K562 (cell line): Measurements from ENCODE around the gene DNAH10. TPM values are rescaled to one million over a fixed set of nuclear protein-coding genes. Genes with fewer than 3 reads are reported as not detected.

Experiments used
- CC2D1A ChIP-seq: fragments of 450-650 bp; IDR thresholded peaks from 2 replicates; pipeline ENCODE4 v1.6.1; 2017; ENCODE audit warnings: mild to moderate bottlenecking
- CXXC5 ChIP-seq: fragments of 250-450 bp; sonication (Bioruptor Pico); IDR thresholded peaks from 2 replicates; pipeline ENCODE4 v1.8.0; 2022; ENCODE audit warnings: inconsistent platforms, mild to moderate bottlenecking, moderate library complexity
- DPF2 ChIP-seq: fragments of 450-650 bp; IDR thresholded peaks from 2 replicates; pipeline ENCODE4 v1.6.1; 2016
- E2F6 ChIP-seq, 2 experiments: IDR thresholded peaks; 2 replicates each; pipeline ENCODE4 v1.6.1; 2011; ENCODE audit warnings: borderline replicate concordance in 1 of 2, control low read depth in 1 of 2, low read depth in 1 of 2, low read length in 1 of 2, mild to moderate bottlenecking in 1 of 2, mixed read lengths in 1 of 2, moderate library complexity in 1 of 2; ENCODE audit not compliant: insufficient read depth in 1 of 2, insufficient read length in 1 of 2, poor library complexity in 1 of 2, severe bottlenecking in 1 of 2; ENCODE audit errors: extremely low read depth in 1 of 2
- HDAC1 ChIP-seq, 2 experiments: fragments of 450-650 bp; IDR thresholded peaks; 2 replicates each; pipeline ENCODE4 v1.6.1; 2016 to 2017; ENCODE audit warnings: inconsistent platforms in 1 of 2, mild to moderate bottlenecking in 1 of 2, moderate library complexity in 1 of 2
- HMGN3 ChIP-seq: IDR thresholded peaks from 2 replicates; pipeline ENCODE4 v1.6.1; 2011; ENCODE audit warnings: borderline replicate concordance, low read depth, mild to moderate bottlenecking, mixed read lengths, low read length; ENCODE audit not compliant: insufficient read length; ENCODE audit errors: extremely low read depth
- MLLT1 ChIP-seq, 2 experiments: fragments of 450-650 bp; IDR thresholded peaks; 2 replicates each; pipeline ENCODE4 v1.6.1; 2016
- MYBL2 ChIP-seq, 2 experiments: fragments of 450-650 bp in 1 of 2; sonication (generic) in 1 of 2; formaldehyde crosslinking in 1 of 2; IDR thresholded peaks; 2 replicates each; pipeline versions ENCODE4 v1.6.1 to v1.8.1; 2017 to 2022; ENCODE audit warnings: borderline replicate concordance in 1 of 2, inconsistent platforms in 1 of 2, low read depth in 1 of 2, mild to moderate bottlenecking in 1 of 2, missing genetic modification reagents in 1 of 2, moderate library complexity in 1 of 2
- POLR2G ChIP-seq: fragments of 200-400 bp; formaldehyde crosslinking; IDR thresholded peaks from 2 replicates; pipeline ENCODE4 v1.6.1; 2017; ENCODE audit warnings: low read depth, mild to moderate bottlenecking, antibody characterized with exemption, low read length, moderate library complexity
- RAD21 ChIP-seq, 2 experiments: fragments of 250-450 bp in 1 of 2; fragments of 450-650 bp in 1 of 2; sonication (Bioruptor Pico) in 1 of 2; formaldehyde crosslinking in 1 of 2; IDR thresholded peaks in 1 of 2; conservative IDR thresholded peaks in 1 of 2; 2 replicates each; pipeline versions ENCODE4 v1.4.0 to v1.8.0; 2020 to 2022; ENCODE audit warnings: mild to moderate bottlenecking in 2 of 2, moderate library complexity in 1 of 2
- RB1 ChIP-seq: fragments of 450-650 bp; IDR thresholded peaks from 2 replicates; pipeline ENCODE4 v1.6.1; 2017; ENCODE audit warnings: low read depth, mild to moderate bottlenecking
- RBFOX2 ChIP-seq: fragments of 200-400 bp; formaldehyde crosslinking; IDR thresholded peaks from 2 replicates; pipeline ENCODE4 v1.6.1; 2017; ENCODE audit warnings: low read depth, mild to moderate bottlenecking, low read length, moderate library complexity
- SMARCA4 ChIP-seq: fragments of 450-650 bp; IDR thresholded peaks from 2 replicates; pipeline ENCODE4 v1.6.1; 2016
- SOX6 ChIP-seq: fragments of 450-650 bp; IDR thresholded peaks from 2 replicates; pipeline ENCODE4 v1.6.1; 2014; ENCODE audit warnings: mild to moderate bottlenecking
- TCF3 ChIP-seq: sonication (generic); formaldehyde crosslinking; IDR thresholded peaks from 2 replicates; pipeline ENCODE4 v1.4.0; 2020; ENCODE audit warnings: mild to moderate bottlenecking, missing genetic modification reagents
- ZBTB34 ChIP-seq: fragments of 250-450 bp; sonication (Bioruptor Pico); IDR thresholded peaks from 2 replicates; pipeline ENCODE4 v1.8.0; 2021; ENCODE audit warnings: mild to moderate bottlenecking, moderate library complexity
- ZBTB7A ChIP-seq: IDR thresholded peaks from 2 replicates; pipeline ENCODE4 v1.6.1; 2011; ENCODE audit warnings: low read depth, mild to moderate bottlenecking, low read length, moderate library complexity, borderline replicate concordance; ENCODE audit not compliant: control insufficient read depth
- ZFX ChIP-seq: sonication (generic); formaldehyde crosslinking; IDR thresholded peaks from 2 replicates; pipeline ENCODE4 v1.8.0; 2022; ENCODE audit warnings: mild to moderate bottlenecking, missing genetic modification reagents, moderate library complexity
- ZNF174 ChIP-seq: fragments of 250-450 bp; sonication (Bioruptor Pico); IDR thresholded peaks from 2 replicates; pipeline ENCODE4 v1.4.0; 2020; ENCODE audit warnings: mild to moderate bottlenecking
- ZNF655 ChIP-seq: fragments of 250-450 bp; sonication (Bioruptor Pico); IDR thresholded peaks from 2 replicates; pipeline ENCODE4 v1.5.0; 2021
- ZNF699 ChIP-seq: fragments of 250-450 bp; sonication (Bioruptor Pico); IDR thresholded peaks from 2 replicates; pipeline ENCODE4 v1.8.0; 2021; ENCODE audit warnings: mild to moderate bottlenecking, moderate library complexity; ENCODE audit not compliant: insufficient replicate concordance
- polyA plus RNA-seq, 8 experiments: library from polyadenylated mRNA; depleted of rRNA in 4 of 8; stranded (reverse) in 5 of 8; unstranded in 3 of 8; fragments of >200 nt; fragmentation: Nextera tagmentation in 2 of 8; fragmentation: Illumina TruSeq in 1 of 8; extraction: Ambion mirVana in 2 of 8; extraction: Trizol in 1 of 8; gene quantifications; 2 replicates each; pipeline versions ENCODE4 v1.2.1 to v1.2.3, GENCODE V29; 2011 to 2014; ENCODE audit warnings: inconsistent platforms in 1 of 8, missing spikeins in 1 of 8
- total RNA-seq, 7 experiments: library from RNA; depleted of rRNA in 6 of 7; stranded (reverse); fragments of >200 nt in 6 of 7; fragmentation: Illumina TruSeq in 2 of 7; extraction: Trizol in 2 of 7; gene quantifications; 2 replicates each; pipeline versions ENCODE4 v1.2.1 to v1.2.3, GENCODE V29; 2011 to 2021; ENCODE audit warnings: low replicate concordance in 1 of 7

Gene DNAH10
- total and polyA plus RNA-seq, 9 of the 15 experiments (the other 6 are each of a cell fraction or from before 2014, with no cell fraction given) = 0.01 to 0.06 (median 0.04) TPM; not detected in 1

GRCh38 chr12:123973552-123974341, 211.6 kb downstream of the DNAH10 start (continued):
- TF ChIP-seq ZFX (CRISPR knock-in tag) = peak; percentile 35
- TF ChIP-seq SMARCA4 = peak; percentile 49; the same call in 1 of the 2 replicates
- TF ChIP-seq ZNF174 (CRISPR knock-in tag) = no peak
- peak in 1 of 2 experiments; percentile 42; a peak in 1 of 4 replicates for TF ChIP-seq HDAC1 (IDR thresholded peaks at IDR 0.05)
- TF ChIP-seq ZBTB7A = peak; percentile 69; the same call in 1 of the 2 replicates
- no peak for TF ChIP-seq ZBTB34 (CRISPR knock-in tag)
- TF ChIP-seq MLLT1 (IDR thresholded peaks at IDR 0.05) = peak in 1 of 2 experiments; percentile 48; a peak in 1 of 4 replicates
- TF ChIP-seq MYBL2 (IDR thresholded peaks at IDR 0.05; ENCODE audit: low read depth) = no peak
- no peak for TF ChIP-seq MYBL2 (CRISPR knock-in tag; IDR thresholded peaks at IDR 0.05; ENCODE audit: borderline replicate concordance)
- peak; percentile 38; the same call in 1 of the 2 replicates for TF ChIP-seq CXXC5 (CRISPR knock-in tag)
- TF ChIP-seq RAD21 (CRISPR knock-in tag; conservative IDR thresholded peaks at IDR 0.05 in 1 of 2, IDR thresholded peaks at IDR 0.05 in 1 of 2) = peak in 1 of 2 experiments; percentile 18; a peak in 1 of 4 replicates
- peak; percentile 75 for TF ChIP-seq SOX6
- peak; percentile 48; the same call in 1 of the 2 replicates for TF ChIP-seq POLR2G
- 0 out of 2 replicates have a peak, but pooled peaks have one; percentile 18 for TF ChIP-seq CC2D1A
- TF ChIP-seq RBFOX2 = peak; percentile 63
- TF ChIP-seq DPF2 = no peak
- 0 out of 2 replicates have a peak, but pooled peaks have one; percentile 51 for TF ChIP-seq RB1
- no peak for TF ChIP-seq ZNF655 (CRISPR knock-in tag)
- peak in 1 of 2 experiments; percentile 16 for TF ChIP-seq E2F6 (IDR thresholded peaks at IDR 0.05; ENCODE audit: borderline replicate concordance in 1 of 2, extremely low read depth in 1 of 2, insufficient read depth in 1 of 2, insufficient read length in 1 of 2, low read depth in 1 of 2, low read length in 1 of 2, poor library complexity in 1 of 2, severe bottlenecking in 1 of 2)
- TF ChIP-seq ZNF699 (CRISPR knock-in tag) = no peak
- TF ChIP-seq TCF3 = no peak
- TF ChIP-seq HMGN3 = peak; percentile 44
